ENCODE results near the gene ELK1. TPM values are rescaled to one million over a fixed set of nuclear protein-coding genes. Genes with fewer than 3 reads are reported as not detected.

The ELK1 gene
- total and polyA plus RNA-seq, 2 of the 4 experiments (the other 2 are of a cell fraction), result 10.0 to 24.3 TPM

DNA sequence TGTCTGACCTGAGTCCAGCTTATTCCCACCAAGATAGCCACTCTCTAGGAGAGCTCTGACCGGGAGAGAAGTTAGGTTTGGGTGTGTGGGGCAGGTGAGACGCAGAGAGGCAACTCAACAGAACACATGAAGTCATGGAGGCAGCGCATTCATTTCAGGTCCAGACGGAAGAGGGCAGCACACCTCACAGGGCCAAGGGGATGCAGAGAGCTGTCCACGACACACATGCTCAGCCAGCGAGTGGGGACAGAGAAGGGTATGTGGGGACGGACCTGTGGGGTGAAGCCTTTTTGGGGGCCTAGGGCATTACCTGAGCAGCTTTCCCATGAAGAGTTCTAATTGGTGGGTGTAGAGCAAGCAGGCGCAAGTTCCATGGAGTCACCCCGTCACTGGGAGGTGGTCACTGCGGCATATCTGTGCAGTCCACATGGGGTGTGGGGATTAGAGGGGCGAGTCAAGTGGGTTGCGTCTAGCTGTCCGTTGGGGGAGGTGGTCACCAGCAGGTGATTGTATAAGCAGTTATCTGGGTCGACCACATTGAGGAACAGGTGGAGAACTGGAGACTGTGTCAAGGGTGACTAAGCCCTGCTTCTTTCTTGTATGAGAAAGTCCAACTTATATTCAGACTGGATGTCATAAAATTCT is 32.9 kb upstream of the ELK1 start:
- H3K4me3 ChIP-seq (ENCODE audit: insufficient read depth, low read depth, low read length), result no peak overlapping the region
- peaks cover 13% of the 10 kb centered on the region for H3K27me3 ChIP-seq (ENCODE audit: control insufficient read depth, insufficient read depth, low read length)
- WGBS, 2 experiments (ENCODE audit: extremely low coverage in 2 of 2, insufficient read length in 1 of 2), result 70% methylated on average over 2 of the region's 14 CpGs; no CpG with 5 or more reads in 1 of the 2 experiments
- intact Hi-C loops (cut with micrococcal nuclease) (no loop called here), in situ Hi-C loops (cut with MboI; ENCODE audit: low sequenced_read_pairs) (no loop called here), dilution Hi-C loops (cut with HindIII; ENCODE audit: low sequenced_read_pairs, unreplicated experiment) (no loop called here)
- no peak overlapping the region for H2AFZ ChIP-seq (replicated peaks; ENCODE audit: low read length, poor library complexity)
- POLR2A ChIA-PET (ENCODE audit: unreplicated experiment), result no interaction called here
- no peak overlapping the region for H4K5ac ChIP-seq (ENCODE audit: low read depth, low read length)
- H2BK20ac ChIP-seq (ENCODE audit: low read depth, low read length), result no peak overlapping the region
- no peaks in the 10 kb centered on the region for H3K9me3 ChIP-seq (ENCODE audit: control insufficient read depth, insufficient read depth, low read length)
- no peak overlapping the region for H4K91ac ChIP-seq (ENCODE audit: insufficient read depth, low read depth, low read length)
- no peaks in the 10 kb centered on the region for H3K36me3 ChIP-seq (ENCODE audit: control insufficient read depth, insufficient read depth, low read length)
- no peak overlapping the region for H3K9ac ChIP-seq (ENCODE audit: low read depth, low read length)
- no peak for TF ChIP-seq CEBPB (IDR thresholded peaks at IDR 0.05; ENCODE audit: low read depth, low read length)
- no peak for TF ChIP-seq FOS (IDR thresholded peaks at IDR 0.05; ENCODE audit: low read depth, low read length)
- no peak for TF ChIP-seq POLR2A (IDR thresholded peaks at IDR 0.05; ENCODE audit: low read depth, low read length)
- TF ChIP-seq SMC3 (IDR thresholded peaks at IDR 0.05; ENCODE audit: low read depth, low read length), result no peak
- TF ChIP-seq MAZ (IDR thresholded peaks at IDR 0.05; ENCODE audit: borderline replicate concordance, low read depth, low read length), result no peak
- no peak for TF ChIP-seq CHD1 (IDR thresholded peaks at IDR 0.05; ENCODE audit: low read depth, low read length)
- TF ChIP-seq RFX5 (IDR thresholded peaks at IDR 0.05; ENCODE audit: low read depth, low read length), result no peak
- no peak for TF ChIP-seq RCOR1 (IDR thresholded peaks at IDR 0.05; ENCODE audit: insufficient replicate concordance, low read length)
- TF ChIP-seq RAD21 (IDR thresholded peaks at IDR 0.05; ENCODE audit: low read length), result no peak
- TF ChIP-seq CTCF (conservative IDR thresholded peaks at IDR 0.05; ENCODE audit: low read depth, low read length), result no peak
- TF ChIP-seq MXI1 (IDR thresholded peaks at IDR 0.05; ENCODE audit: borderline replicate concordance, low read depth, low read length), result no peak
- TF ChIP-seq NFE2L2 (IDR thresholded peaks at IDR 0.05; ENCODE audit: low read depth, low read length), result no peak
- no peak for TF ChIP-seq BHLHE40 (IDR thresholded peaks at IDR 0.05; ENCODE audit: low read depth, low read length)
- no peak for TF ChIP-seq USF2 (IDR thresholded peaks at IDR 0.05; ENCODE audit: low read depth, low read length)
- TF ChIP-seq ELK1 (IDR thresholded peaks at IDR 0.05; ENCODE audit: borderline replicate concordance, low read depth, low read length), result no peak
- TF ChIP-seq MAFK (IDR thresholded peaks at IDR 0.05; ENCODE audit: low read depth, low read length), result no peak
- H4K8ac ChIP-seq (ENCODE audit: low read depth in 2 of 2, low read length in 2 of 2), result no peak overlapping the region
- H3K4ac ChIP-seq (ENCODE audit: low read depth, low read length), result no peak overlapping the region
- H3K4me2 ChIP-seq (ENCODE audit: low read depth, low read length), result no peak overlapping the region
- H3K4me1 ChIP-seq (ENCODE audit: control insufficient read depth, insufficient read depth, low read length), result no peaks in the 10 kb centered on the region
- ATAC-seq (ENCODE audit: low read depth) (no peak), DNase-seq (no peak)
- H2BK120ac ChIP-seq (ENCODE audit: low read depth, low read length), result no peak overlapping the region
- H3K14ac ChIP-seq (replicated peaks; ENCODE audit: low read depth, low read length), result no peak overlapping the region
- CTCF ChIA-PET, result no interaction called here
- no peaks in the 10 kb centered on the region for H4K20me1 ChIP-seq (ENCODE audit: insufficient read depth, low read length)
- no TSS peak for BruUV-seq (replicated peaks)
- no peaks in the 10 kb centered on the region for H3K79me1 ChIP-seq (ENCODE audit: low read depth in 1 of 2, low read length in 2 of 2)
- no peak overlapping the region for H3K18ac ChIP-seq (ENCODE audit: low read depth, low read length)
- H2AK5ac ChIP-seq (ENCODE audit: low read depth, low read length), result no peak overlapping the region
- no peak overlapping the region for H2BK15ac ChIP-seq (ENCODE audit: low read depth, low read length)
- H3K27ac ChIP-seq (ENCODE audit: insufficient read depth, low read length), result no peak overlapping the region
- H3K23ac ChIP-seq (ENCODE audit: low read depth, low read length), result no peak overlapping the region
- no peak overlapping the region for H2AK9ac ChIP-seq (replicated peaks; ENCODE audit: low read depth, low read length, poor library complexity)
- H3K56ac ChIP-seq (ENCODE audit: extremely low read depth, insufficient read depth, low read length), result no peak overlapping the region
- no peak overlapping the region for H2BK5ac ChIP-seq (ENCODE audit: low read depth, low read length, poor library complexity, severe bottlenecking)
- H3K9me1 ChIP-seq (ENCODE audit: insufficient read depth, low read length), result no peaks in the 10 kb centered on the region

Data from IMR-90 (cell line).